Coronary artery (tissue), 2 donors: ENCODE results near the gene ZNF497.

Source experiments
- DNase-seq: peaks from one replicate; pipeline ENCODE4 v3.0.0-alpha.2; 2017; ENCODE audit warnings: low spot score
- H3K27ac ChIP-seq, 2 donors: fragments of 200-600 bp; sonication (generic); one replicate each; pipeline ENCODE4 v1.5.1; 2016 to 2019
- H3K4me3 ChIP-seq: fragments of 200-600 bp; sonication (generic); 2 replicates; pipeline ENCODE4 v1.5.1; 2016; ENCODE audit warnings: mild to moderate bottlenecking, moderate library complexity
- CTCF ChIP-seq: fragments of 200-600 bp; sonication (generic); IDR thresholded peaks from one replicate; pipeline ENCODE4 v1.5.1; 2019; ENCODE audit warnings: antibody characterized with exemption

The ZNF497 gene

GRCh38 chr19:58357481-58358145, 4.9 kb downstream of the ZNF497 start:
- no peak overlapping the region for H3K27ac ChIP-seq
- DNase-seq, result no peak
- H3K4me3 ChIP-seq, result peak overlapping the region; percentile 67
- TF ChIP-seq CTCF, result no peak

DNA sequence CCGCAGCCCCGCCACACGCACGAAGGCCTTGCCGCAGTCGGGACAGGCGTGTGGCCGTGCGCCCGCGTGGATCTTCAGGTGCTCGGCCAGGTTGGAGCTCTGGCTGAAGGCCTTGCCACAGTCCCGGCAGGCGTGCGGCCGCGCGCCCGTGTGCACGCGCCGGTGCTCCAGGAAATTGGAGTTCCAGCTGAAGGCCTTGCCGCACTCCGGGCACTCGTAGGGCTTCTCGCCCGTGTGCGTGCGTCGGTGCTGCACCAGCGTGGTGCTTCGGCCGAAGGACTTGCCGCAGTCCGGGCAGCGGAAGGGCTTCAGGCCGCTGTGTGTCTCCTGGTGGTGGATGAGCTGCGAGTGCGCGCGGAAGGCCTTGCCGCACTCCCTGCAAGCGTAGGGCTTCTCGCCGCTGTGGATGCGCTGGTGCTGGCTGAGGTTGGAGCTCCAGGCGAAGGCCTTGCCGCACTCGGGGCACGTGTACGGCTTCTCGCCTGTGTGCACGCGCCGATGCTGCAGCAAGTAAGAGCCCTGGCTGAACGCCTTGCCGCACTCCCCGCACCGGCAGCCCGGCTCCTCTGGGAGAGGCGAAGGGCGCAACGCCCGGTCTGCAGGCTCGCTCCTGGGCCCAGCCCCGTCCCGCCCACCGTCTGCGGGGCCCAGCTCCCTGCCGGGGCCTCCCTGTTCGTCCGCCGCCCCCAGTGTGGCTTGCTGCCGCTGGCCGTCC, 5.6 kb downstream of the ZNF497 start:
- Histone ChIP-seq H3K27ac (peak overlapping the region in 1 of 2 donors; percentile 16), H3K4me3 (peak overlapping the region; percentile 67)
- no peak for TF ChIP-seq CTCF
- DNase-seq, result no peak

DNA sequence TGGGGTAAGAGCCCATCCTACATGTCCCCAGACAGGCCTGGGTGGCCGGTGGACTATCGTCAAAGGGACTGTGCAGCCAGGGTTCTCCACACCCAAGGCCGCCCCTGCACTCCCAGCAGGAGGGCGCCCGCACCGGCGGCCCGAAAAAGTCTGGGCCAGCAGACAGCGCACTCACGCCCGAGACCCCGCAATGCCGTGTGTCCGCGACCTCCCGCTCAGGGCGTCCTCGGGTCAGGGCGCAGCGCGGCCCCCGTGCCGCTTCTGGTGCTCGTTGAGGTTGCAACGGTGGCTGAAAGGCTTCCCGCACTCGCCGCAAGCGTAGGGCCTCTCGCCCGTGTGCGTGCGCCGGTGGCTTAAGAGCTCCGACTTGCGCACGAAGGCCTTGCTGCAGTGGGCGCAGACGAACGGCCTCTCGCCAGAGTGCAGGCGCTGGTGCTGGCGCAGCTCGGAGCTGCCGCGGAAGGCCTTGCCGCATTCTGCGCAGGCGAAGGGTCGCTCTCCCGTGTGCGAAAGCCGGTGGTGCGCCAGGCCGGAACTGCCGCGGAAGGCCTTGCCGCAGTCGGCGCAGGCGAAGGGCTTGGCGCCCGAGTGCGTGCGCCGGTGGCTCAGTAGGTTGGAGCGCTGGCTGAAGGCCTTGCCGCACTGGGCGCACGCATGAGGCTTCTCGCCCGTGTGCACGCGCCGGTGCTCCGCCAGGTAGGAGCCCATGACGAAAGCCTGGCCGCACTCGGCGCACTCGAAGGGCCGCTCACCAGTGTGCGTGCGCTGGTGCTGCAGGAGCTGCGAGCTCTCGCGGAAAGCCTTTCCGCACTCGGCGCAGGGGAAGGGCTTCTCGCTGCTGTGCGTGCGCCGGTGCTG, 6.4 kb downstream of the ZNF497 start:
- Histone ChIP-seq H3K27ac (peak overlapping the region in 1 of 2 donors; percentile 16), H3K4me3 (peak overlapping the region; percentile 67)
- DNase-seq, result no peak
- no peak for TF ChIP-seq CTCF

GRCh38 chr19:58355215-58355796, 7.2 kb downstream of the ZNF497 start:
- no peak for TF ChIP-seq CTCF
- no peak for DNase-seq

DNA sequence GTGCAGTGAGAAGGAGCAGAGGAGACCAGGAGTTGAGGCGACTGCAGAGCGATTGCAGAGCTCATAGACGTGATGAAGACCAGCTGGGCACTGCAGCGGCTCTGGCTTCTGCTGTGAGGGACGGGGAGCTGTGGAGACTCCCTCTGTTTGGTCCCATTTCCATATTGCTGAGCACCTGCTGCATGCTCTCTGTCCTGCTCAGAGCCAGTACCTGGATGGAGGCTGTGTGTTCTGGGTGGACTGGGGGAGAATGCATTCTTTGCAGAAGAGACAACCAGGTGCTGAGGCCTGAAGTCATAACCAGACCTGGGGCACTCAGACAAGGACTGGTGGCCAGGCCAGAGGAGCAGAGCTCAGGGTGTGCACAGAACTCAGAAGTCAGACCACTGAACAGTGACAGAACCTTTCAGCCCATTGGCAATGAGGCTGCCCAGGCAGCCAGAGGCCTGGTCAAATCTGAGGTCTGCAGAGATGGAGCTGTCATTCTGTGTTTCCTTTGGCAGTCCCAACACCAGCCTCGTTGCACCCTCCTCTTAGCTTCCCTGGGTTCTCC, 8.0 kb downstream of the ZNF497 start:
- no peak overlapping the region for H3K4me3 ChIP-seq
- DNase-seq, result no peak
- H3K27ac ChIP-seq, result no peak overlapping the region
- no peak for TF ChIP-seq CTCF

More at GRCh38 chr19:58355215-58355796, 7.2 kb downstream of the ZNF497 start:
- no peak overlapping the region for H3K27ac ChIP-seq
- H3K4me3 ChIP-seq, result no peak overlapping the region

GRCh38 chr19:58353717-58354477, 8.7 kb downstream of the ZNF497 start:
- DNase-seq, result no peak
- TF ChIP-seq CTCF, result no peak
- H3K4me3 ChIP-seq, result no peak overlapping the region

More at GRCh38 chr19:58353717-58354477, 8.7 kb downstream of the ZNF497 start:
- H3K27ac ChIP-seq, result no peak overlapping the region
